GM18858 (cell line): ENCODE data around the gene CCDC24.

Source experiments
- ATAC-seq: cut with Tn5 transposase; IDR thresholded peaks from one replicate; pipeline ENCODE4 v1.9.1; 2021; ENCODE audit not compliant: unreplicated experiment

The CCDC24 gene

GRCh38 chr1:44037154-44037553 lies 45.8 kb downstream of the CCDC24 start:
- no peak for ATAC-seq

GRCh38 chr1:44038876-44039657 lies 47.7 kb downstream of the CCDC24 start:
- no peak for ATAC-seq

GRCh38 chr1:44040418-44040817 lies 49.0 kb downstream of the CCDC24 start:
- no peak for ATAC-seq

- no peak for ATAC-seq
These were observed 49.4 kb downstream of the CCDC24 start for GRCh38 chr1:44040846-44041245.

GRCh38 chr1:44043176-44044070 lies 52.0 kb downstream of the CCDC24 start:
- ATAC-seq: no peak

GRCh38 chr1:44044071-44044801 lies 52.8 kb downstream of the CCDC24 start:
- no peak for ATAC-seq

GRCh38 chr1:44045064-44045463 lies 53.7 kb downstream of the CCDC24 start:
- no peak for ATAC-seq
